Measurements from ENCODE around the gene RPS16. TPM values are rescaled to one million over a fixed set of nuclear protein-coding genes. Genes with fewer than 3 reads are reported as not detected.

The RPS16 gene
- total and polyA plus RNA-seq, 2 of the 13 experiments (the other 11 are each of a cell fraction or from before 2014, with no cell fraction given) = 488 to 2,583 TPM

DNA sequence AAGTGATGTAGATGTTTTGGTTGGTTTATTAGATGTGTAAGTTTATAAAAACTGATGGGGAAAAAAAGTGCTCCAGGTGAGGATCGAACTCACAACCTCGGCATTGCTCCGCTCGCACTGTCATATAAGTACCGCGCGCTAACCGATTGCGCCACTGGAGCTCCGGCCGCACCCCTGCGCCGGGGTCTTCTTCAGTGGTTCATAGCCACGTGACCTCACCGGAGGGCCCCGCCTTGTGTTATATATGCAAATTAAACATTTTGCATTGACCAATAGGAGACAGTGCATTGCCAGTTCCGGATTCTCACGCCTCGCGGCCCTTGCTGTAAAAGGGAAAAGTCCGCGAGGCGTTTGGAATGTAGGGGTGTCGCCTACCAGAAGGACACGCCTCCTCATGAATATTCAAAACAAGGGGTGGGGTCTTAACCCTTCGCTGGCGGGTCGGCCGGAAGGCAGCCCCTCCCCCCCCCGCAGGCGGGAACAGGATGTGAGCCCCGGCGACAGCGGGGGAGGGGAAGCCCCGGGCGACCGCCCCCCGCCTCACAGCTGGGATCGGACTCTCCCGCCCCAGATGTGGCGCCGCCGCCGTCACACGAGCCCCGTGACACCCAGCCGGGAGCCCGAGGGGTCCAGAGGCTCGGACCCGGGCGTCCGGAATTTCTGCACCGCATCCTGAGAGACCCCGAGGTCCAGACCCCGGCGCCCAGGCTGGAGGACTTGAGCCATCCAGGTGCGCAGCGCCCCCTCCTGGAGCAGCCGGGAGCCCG, 23.5 kb downstream of the RPS16 start, which contains the start of gene PLEKHG2 (continued):
- no peak for TF ChIP-seq ZNF614 (CRISPR knock-in tag; IDR thresholded peaks at IDR 0.05; ENCODE audit: borderline replicate concordance)
- TF ChIP-seq, protein P1, sequence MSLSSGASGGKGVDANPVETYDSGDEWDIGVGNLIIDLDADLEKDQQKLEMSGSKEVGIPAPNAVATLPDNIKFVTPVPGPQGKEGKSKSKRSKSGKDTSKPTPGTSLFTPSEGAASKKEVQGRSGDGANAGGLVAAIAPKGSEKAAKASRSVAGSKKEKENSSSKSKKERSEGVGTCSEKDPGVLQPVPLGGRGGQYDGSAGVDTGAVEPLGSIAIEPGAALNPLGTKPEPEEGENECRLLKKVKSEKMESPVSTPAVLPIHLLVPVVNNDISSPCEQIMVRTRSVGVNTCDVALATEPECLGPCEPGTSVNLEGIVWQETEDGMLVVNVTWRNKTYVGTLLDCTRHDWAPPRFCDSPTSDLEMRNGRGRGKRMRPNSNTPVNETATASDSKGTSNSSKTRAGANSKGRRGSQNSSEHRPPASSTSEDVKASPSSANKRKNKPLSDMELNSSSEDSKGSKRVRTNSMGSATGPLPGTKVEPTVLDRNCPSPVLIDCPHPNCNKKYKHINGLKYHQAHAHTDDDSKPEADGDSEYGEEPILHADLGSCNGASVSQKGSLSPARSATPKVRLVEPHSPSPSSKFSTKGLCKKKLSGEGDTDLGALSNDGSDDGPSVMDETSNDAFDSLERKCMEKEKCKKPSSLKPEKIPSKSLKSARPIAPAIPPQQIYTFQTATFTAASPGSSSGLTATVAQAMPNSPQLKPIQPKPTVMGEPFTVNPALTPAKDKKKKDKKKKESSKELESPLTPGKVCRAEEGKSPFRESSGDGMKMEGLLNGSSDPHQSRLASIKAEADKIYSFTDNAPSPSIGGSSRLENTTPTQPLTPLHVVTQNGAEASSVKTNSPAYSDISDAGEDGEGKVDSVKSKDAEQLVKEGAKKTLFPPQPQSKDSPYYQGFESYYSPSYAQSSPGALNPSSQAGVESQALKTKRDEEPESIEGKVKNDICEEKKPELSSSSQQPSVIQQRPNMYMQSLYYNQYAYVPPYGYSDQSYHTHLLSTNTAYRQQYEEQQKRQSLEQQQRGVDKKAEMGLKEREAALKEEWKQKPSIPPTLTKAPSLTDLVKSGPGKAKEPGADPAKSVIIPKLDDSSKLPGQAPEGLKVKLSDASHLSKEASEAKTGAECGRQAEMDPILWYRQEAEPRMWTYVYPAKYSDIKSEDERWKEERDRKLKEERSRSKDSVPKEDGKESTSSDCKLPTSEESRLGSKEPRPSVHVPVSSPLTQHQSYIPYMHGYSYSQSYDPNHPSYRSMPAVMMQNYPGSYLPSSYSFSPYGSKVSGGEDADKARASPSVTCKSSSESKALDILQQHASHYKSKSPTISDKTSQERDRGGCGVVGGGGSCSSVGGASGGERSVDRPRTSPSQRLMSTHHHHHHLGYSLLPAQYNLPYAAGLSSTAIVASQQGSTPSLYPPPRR (CRISPR knock-in tag; IDR thresholded peaks at IDR 0.05; ENCODE audit: borderline replicate concordance) = peak; percentile 36; the same call in 1 of the 2 replicates
- TF ChIP-seq KDM5A (IDR thresholded peaks at IDR 0.05; ENCODE audit: borderline replicate concordance, low read length) = peak; percentile 63; the same call in 1 of the 2 replicates
- no peak for TF ChIP-seq EZH2 (conservative IDR thresholded peaks at IDR 0.05; ENCODE audit: low read depth, low read length)
- TF ChIP-seq SNAPC2 (CRISPR knock-in tag; IDR thresholded peaks at IDR 0.05) = peak; percentile 91
- TF ChIP-seq ZNF550 (CRISPR knock-in tag; IDR thresholded peaks at IDR 0.05; ENCODE audit: borderline replicate concordance) = no peak
- no peak for TF ChIP-seq ZKSCAN5 (CRISPR knock-in tag; IDR thresholded peaks at IDR 0.05)
- no peak for TF ChIP-seq PAF1 (CRISPR knock-in tag; IDR thresholded peaks at IDR 0.05)
- TF ChIP-seq PAWR (CRISPR knock-in tag; IDR thresholded peaks at IDR 0.05; ENCODE audit: borderline replicate concordance) = no peak
- TF ChIP-seq ZNF367 (CRISPR knock-in tag; IDR thresholded peaks at IDR 0.05; ENCODE audit: borderline replicate concordance) = no peak
- TF ChIP-seq ZNF329 (CRISPR knock-in tag; IDR thresholded peaks at IDR 0.05; ENCODE audit: low read depth) = no peak
- TF ChIP-seq ZMAT3 (CRISPR knock-in tag; conservative IDR thresholded peaks at IDR 0.05) = no peak
- TF ChIP-seq ZNF792 (CRISPR knock-in tag; IDR thresholded peaks at IDR 0.05) = peak; percentile 72
- no peak for TF ChIP-seq EEA1 (CRISPR knock-in tag; IDR thresholded peaks at IDR 0.05; ENCODE audit: borderline replicate concordance)
- no peak for TF ChIP-seq TCF12 (IDR thresholded peaks at IDR 0.05)
- no peak for TF ChIP-seq TCF12 (CRISPR knock-in tag; IDR thresholded peaks at IDR 0.05)
- TF ChIP-seq BRD4 (CRISPR knock-in tag; IDR thresholded peaks at IDR 0.05) = no peak
- no peak for TF ChIP-seq NFE2L1 (CRISPR knock-in tag; IDR thresholded peaks at IDR 0.05; ENCODE audit: borderline replicate concordance)
- 0 out of 2 replicates have a peak, but pooled peaks have one; percentile 41 for TF ChIP-seq RFXAP (CRISPR knock-in tag; IDR thresholded peaks at IDR 0.05; ENCODE audit: borderline replicate concordance)
- TF ChIP-seq ZBTB7B (CRISPR knock-in tag; IDR thresholded peaks at IDR 0.05) = peak; percentile 87
- TF ChIP-seq MEIS2 (CRISPR knock-in tag; IDR thresholded peaks at IDR 0.05) = peak; percentile 53; the same call in 1 of the 2 replicates
- TF ChIP-seq MXD4 (CRISPR knock-in tag; IDR thresholded peaks at IDR 0.05) = no peak; the same call in 1 of the 2 replicates
- TF ChIP-seq, protein P2, sequence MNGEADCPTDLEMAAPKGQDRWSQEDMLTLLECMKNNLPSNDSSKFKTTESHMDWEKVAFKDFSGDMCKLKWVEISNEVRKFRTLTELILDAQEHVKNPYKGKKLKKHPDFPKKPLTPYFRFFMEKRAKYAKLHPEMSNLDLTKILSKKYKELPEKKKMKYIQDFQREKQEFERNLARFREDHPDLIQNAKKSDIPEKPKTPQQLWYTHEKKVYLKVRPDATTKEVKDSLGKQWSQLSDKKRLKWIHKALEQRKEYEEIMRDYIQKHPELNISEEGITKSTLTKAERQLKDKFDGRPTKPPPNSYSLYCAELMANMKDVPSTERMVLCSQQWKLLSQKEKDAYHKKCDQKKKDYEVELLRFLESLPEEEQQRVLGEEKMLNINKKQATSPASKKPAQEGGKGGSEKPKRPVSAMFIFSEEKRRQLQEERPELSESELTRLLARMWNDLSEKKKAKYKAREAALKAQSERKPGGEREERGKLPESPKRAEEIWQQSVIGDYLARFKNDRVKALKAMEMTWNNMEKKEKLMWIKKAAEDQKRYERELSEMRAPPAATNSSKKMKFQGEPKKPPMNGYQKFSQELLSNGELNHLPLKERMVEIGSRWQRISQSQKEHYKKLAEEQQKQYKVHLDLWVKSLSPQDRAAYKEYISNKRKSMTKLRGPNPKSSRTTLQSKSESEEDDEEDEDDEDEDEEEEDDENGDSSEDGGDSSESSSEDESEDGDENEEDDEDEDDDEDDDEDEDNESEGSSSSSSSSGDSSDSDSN (CRISPR knock-in tag; IDR thresholded peaks at IDR 0.05) = peak; percentile 57; the same call in 1 of the 2 replicates
- TF ChIP-seq GZF1 (CRISPR knock-in tag; IDR thresholded peaks at IDR 0.05) = no peak
- no peak for TF ChIP-seq ZNF256 (CRISPR knock-in tag; conservative IDR thresholded peaks at IDR 0.05)

All from HepG2 (cell line).